HG02642 (cell line): ENCODE measurements around the gene KMT2D.

Source experiments
- ATAC-seq: cut with Tn5 transposase; IDR thresholded peaks from one replicate; pipeline ENCODE4 v1.9.1; 2021; ENCODE audit warnings: mild to moderate bottlenecking; ENCODE audit not compliant: unreplicated experiment, poor library complexity

Gene KMT2D

GRCh38 chr12:49054096-49054495, 6.5 kb downstream of the KMT2D start:
- no peak for ATAC-seq

DNA sequence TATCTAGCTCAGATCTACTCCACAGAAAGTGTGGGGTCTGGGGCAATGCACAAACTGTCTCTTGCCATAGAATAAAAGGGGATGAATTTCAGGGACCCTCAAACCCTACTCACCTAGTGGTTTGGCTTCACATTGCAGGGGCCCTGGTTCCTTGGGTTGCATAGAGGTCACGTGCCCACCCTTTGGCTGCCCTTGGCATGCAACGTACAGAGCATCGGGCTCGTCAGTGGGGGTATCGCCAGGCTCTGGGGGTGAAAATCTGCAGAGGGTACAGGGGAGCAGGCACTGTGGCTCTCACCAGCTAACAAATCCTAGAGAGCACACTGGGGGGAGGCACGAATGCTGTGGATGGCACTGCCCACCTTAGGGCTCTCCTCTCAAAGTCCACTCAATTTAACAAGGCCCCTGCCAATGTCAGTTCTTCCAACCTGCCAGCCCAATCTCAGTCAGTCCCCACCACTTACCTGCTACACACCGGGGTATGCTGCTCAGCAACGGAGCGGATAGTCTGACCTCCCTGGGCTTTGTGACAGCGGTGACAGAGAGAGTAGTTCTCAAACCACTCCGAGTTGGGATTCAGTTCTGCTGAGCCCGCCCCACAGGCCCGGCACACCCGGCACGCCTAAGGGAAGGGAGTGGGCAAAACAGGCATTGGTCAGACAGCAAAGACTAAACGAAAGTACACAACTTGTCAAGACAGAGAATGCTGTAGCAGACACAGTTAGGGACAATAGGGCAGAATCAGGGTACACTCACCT, 8.0 kb downstream of the KMT2D start:
- ATAC-seq: no peak

- no peak for ATAC-seq
Observed at GRCh38 chr12:49051777-49052438, 8.7 kb downstream of the KMT2D start.

DNA sequence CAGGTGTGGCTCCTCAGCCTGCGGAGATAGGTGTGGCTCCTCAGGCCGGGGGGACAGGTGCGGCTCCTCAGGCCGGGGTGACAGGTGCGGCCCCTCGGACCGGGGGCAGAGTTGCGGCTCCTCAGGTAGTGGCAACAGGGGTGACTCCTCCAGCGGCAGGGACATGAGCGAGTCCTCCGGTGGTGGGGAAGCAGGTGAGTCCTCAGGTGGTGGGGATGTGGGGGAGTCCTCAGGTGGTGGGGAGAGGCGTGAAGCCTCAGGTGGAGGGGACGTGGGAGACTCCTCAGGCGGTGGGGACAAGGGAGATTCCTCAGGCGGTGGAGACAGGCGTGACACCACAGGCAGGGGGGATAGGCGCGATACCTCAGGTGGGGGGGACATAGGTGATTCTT, 9.2 kb downstream of the KMT2D start:
- no peak for ATAC-seq

- ATAC-seq: no peak
Observed at GRCh38 chr12:49050507-49051372, 9.9 kb downstream of the KMT2D start.

GRCh38 chr12:49049566-49050224, 10.9 kb downstream of the KMT2D start:
- ATAC-seq: no peak

DNA sequence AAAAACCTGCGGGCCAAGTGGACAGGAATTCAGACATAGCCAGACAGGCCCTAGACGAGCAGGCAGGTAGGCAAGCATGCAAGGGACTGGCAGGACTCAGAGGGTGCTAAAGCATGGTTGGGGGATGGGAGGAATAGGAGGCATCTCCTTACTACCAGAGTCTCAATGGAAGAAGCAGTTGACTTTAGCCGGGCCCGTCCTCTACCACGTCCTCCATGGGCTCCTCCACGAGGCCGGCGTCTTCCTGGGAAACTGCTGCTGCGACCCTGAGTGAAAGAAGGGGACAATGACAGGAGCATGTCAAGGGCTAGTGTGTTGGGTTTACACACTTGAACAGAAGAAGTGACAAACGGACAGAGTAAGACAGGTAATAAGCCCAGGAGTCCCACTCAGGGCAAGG, 11.6 kb downstream of the KMT2D start:
- no peak for ATAC-seq

DNA sequence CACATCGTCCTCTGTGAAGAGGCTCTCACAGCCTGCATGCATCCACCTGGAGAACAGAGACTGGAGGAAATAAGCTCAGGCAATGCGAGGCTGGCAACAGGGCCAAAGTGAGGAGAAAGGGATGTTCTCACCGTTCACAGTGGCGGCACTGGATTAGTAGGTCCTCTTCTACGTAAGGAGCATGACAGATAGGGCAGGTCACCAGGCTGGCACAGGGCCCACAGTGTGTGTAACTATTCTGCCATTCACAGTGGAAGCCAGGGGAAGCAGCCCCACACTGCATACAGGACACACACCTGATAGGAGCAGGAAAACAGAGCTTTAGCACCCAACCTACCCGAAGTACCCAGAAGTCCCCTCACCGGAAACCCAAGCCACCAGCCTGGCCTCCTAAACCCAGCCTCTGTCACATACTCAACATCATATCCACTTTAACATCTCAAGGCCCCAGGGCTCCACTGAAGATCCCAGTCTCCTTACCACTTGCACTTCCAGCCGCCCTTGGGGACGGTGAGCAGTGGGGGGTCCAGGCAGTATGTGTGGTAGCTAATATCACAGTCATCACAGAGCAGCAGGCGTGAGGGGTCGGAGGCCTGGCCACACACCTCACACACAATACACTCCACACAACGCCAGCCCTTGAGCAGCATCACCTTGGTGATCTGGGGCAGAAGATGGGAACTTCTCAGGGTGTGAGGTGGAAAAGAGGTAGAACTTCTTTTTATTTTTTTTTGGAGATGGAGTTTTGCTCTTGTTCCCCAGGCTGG, 14.3 kb downstream of the KMT2D start:
- ATAC-seq: no peak

DNA sequence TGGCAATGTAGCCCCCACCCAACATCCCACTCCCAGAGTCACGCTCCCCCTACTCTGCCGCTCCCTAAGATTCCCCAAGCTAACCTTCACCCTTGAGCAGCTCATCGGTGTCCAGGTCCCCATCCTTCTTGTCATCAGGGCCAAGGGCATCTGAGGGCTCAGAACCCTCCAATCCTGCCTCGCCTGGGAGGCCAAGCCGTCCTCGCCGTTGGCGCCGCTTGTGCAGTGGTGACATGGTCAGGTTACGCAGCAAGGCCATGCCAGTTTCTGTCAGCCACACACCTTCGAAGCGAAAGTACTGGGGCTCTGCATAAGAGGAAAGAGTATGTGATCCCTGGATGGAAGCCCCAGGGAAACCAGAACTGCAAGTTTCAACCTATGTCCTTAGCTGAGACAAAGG, 15.9 kb downstream of the KMT2D start:
- no peak for ATAC-seq

- no peak for ATAC-seq
Observed at GRCh38 chr12:49043856-49044258, 16.7 kb downstream of the KMT2D start.

- no peak for ATAC-seq
Observed at GRCh38 chr12:49043241-49043640, 17.4 kb downstream of the KMT2D start.

DNA sequence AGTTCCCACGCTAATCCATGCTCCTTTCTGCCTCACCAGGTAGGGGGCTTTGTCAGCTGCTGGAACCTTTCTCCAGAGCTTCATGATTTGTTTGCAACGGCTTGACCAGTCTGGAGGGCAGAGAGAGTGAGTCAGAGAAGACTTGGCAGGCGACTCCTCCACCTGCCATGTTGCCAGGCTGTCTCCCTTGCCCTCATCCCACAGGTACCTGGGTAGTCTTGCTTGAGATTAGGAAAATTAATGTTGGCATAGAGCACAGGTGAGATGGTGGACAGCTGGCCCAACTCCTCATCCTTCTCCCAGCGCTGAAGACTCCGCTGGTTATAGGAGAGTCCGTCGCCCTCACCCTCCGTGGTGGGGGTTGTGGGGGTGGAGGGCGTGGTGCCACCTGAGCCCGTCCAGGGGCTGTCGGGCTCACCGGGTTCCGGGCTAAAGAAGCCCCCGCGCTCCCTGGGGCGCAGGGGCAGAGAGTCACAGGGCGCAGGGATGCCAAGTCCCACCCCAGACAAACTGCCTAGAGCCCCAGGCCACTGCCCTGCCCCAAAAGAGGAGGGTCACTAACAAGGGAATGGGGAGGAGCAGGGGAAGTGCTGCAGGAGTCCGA, 18.6 kb downstream of the KMT2D start:
- no peak for ATAC-seq

DNA sequence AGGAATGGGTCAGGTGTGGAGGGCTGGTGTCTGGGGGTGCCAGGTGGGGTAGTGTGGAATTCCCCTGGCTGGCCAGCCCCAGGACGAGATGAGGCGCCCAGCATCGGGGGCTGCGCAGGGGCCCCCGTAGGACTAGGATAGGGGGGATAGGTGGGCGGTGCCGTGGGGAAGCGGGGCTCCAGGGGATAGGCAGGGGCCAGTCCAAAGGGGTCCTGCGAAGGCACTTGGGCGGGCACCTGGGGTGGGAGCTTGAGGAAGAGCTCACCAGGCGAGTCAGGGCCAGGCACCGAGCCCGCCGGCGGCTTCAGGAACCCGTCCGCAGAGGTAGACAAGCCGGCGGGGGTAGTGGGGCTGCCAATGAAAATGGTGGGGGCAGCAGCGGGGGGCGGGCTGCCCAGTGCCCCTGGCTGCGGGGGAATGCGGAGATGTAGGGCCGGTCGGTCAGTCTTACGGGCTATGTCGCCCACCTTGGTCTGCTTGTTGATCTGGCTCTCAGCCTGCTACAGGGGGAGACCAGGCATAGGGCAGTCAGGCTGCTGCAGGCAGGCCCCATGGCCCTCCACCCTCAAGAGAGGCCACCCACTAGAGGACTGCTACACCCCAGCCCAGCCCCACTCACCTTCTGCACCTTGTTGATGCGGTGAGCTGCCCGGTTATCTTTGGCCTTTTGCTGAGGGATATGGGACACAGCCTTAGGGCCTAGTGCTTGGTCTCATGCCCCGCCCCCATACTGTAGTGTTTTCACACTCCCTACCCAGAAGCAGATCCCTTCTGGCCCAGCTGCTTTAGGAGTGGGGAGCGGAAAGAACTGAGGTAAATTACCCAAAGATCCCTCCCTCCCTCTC, 19.3 kb downstream of the KMT2D start:
- ATAC-seq: no peak

DNA sequence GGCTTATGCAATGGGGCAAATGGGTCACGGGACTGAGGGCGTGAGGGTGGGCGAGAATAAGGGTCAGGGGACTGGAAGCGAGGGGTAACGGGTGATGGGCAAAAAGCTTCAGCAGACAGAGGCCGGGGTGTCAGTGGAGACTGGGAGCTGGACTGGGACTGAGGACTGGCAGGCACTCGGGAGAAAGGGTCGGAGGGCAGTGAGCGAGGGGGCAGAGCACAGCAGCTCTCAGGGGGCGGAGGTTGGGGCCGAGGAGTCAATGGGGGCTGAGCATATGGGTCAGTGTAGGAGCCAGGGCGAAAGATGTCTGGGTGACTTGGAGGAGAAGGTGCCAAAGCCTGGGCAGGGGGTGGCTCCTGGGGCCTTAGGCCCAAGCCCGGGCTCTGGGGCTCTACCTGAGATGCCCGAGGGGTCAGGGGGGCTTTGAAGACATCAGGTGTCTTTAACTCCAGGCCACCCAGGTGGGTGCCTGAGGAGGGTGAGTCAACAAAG, 20.2 kb downstream of the KMT2D start:
- ATAC-seq: no peak

GRCh38 chr12:49039421-49040363, 20.9 kb downstream of the KMT2D start:
- ATAC-seq: no peak

DNA sequence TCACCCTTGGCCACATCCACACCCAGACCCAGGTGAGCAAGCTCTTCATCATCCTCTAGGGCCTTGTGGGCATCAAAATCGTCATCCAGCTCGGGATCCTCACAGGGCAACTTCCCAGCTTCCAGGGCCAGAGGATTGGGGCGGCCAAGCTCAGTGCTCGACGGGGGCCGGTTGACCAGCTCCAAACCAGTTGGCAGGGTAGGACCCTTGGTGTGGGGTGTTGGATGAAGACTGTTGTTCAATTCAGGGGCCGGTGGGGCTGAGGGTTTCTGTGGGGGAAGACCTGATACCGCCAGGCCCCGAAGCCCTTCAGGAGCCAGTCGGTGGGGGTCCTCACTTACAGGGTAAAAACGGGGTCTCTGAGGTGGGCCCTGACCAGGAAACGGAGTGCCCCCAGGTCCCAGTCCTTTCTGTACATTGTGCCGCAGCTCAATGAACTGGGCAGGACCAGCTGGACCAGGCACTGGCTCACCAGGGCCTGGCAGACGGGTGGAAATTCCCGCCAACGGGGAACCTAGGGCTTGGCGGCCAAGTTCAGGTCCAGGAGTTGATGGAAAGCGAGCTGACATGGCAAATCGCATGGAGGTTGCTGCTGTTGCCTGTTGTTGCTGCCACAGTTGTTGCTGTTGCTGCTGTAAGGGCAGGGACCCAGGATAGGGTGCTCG, 22.2 kb downstream of the KMT2D start:
- ATAC-seq: no peak

DNA sequence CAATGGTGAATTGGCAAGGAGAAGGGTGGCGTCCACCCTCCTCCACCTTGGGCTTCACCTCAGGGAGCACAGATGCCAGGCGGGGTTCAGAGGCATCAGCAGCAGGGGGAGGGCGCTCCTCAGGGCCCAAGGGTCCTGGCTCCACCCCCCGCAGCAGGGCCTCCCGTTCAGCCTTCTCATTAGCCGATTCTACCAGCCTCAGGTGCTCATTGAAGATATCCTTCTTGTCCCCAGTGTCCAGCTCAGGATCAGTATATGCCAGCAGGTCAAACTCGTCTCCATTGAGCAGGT, 22.7 kb downstream of the KMT2D start:
- ATAC-seq: no peak
